HG02870 (cell line): ENCODE data around the gene NDEL1.

ENCODE experiments used
- ATAC-seq: cut with Tn5 transposase; IDR thresholded peaks from one replicate; pipeline ENCODE4 v1.9.1; 2021; ENCODE audit warnings: mild to moderate bottlenecking, moderate library complexity; ENCODE audit not compliant: unreplicated experiment

The NDEL1 gene

DNA sequence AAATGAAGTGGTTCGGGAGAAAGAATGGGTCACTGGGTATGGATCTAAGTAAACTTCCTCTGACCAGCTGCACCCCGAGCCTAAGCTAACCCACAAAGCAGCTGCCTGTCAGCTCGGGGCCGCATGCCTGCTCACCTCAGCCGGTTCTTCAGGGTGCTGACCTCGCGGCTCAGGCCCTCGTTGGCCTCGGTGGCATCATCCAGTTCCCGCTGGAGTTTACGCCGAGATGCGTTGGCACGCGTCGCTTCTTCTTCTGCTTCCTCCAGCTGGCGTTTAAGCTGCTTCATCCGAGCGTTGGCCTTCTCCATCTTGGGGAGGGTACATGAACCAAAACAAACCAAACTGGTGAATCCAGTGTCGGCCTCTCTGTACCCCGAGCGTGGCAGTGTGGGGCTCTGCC lies 41.1 kb downstream of the NDEL1 start:
- ATAC-seq = no peak

DNA sequence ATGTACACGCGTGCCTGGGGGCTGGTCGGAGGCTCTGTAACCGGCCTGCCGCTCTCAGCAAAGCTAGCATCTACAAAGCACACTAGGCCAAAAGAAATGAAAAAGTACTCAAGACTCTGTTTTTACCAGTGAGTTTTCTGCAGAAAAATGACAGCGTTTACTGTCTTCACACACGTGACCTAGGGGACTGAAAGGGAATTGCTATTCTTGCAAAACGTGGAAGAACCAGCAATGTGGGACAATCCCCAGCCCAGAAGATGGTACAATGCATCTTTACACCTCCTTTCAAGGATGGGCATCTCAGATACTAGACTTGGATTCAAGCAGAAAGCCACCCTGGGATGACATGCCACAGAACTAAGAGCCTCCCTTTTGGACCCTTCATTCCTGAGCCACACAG lies 41.5 kb downstream of the NDEL1 start:
- ATAC-seq = no peak

DNA sequence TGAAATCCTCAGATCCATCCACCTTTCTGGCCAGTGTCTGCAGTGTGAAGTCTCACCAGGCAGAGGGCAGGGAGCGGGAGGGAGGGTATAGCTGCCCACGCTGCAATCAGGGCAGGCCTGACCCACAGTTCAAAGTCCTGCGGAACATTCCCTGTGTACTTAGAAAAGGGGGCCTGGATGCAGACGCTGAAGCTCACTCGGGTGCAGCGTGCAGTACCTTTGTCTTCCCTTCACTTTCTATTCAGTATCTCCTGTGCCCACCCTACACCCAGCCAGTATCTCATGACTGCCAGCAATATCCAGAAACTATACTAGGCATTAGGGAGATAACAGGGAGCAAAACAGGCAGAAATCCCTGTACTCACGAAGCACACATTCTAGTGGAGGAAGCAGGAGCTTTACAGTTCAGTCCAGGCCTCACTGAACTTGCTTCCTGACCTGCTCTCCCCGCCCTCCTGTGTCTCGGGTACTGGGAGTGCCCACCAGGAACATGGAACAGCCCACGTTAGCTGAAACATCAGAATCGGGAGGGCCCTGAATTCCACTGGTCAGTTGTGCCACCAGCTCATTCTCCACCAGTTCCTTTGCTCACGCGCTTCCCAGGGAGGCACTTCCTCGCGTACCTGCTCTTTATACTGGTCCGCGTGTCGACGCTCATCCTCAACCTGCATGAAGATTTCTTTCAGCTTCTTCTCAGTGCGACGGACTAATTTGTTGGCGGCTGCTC lies 42.2 kb downstream of the NDEL1 start:
- no peak for ATAC-seq

DNA sequence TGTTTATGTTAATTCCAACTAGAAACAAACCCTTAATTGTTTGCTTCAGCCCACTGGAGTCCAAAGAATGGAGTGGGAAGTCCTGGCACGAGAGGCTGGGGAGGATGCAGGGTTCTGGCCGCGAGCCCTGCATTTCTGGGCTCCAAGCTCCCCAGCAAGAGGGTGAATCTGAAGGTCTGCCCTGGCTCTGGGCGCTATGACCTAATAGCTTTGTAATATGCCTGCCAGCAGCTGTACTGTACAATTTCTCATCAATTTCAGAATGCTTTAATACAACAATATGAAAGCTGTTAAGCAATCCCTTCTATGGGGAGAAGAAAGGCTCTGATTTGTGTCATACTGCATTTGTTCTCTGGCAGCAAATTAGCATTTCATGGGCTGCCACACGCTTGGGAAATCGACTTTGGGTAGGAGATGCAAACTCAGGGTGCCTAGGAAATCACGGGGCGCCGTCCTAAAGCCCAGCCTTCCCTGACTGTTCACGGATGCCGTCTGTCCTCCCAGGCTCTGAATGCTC lies 43.8 kb downstream of the NDEL1 start:
- ATAC-seq = no peak

DNA sequence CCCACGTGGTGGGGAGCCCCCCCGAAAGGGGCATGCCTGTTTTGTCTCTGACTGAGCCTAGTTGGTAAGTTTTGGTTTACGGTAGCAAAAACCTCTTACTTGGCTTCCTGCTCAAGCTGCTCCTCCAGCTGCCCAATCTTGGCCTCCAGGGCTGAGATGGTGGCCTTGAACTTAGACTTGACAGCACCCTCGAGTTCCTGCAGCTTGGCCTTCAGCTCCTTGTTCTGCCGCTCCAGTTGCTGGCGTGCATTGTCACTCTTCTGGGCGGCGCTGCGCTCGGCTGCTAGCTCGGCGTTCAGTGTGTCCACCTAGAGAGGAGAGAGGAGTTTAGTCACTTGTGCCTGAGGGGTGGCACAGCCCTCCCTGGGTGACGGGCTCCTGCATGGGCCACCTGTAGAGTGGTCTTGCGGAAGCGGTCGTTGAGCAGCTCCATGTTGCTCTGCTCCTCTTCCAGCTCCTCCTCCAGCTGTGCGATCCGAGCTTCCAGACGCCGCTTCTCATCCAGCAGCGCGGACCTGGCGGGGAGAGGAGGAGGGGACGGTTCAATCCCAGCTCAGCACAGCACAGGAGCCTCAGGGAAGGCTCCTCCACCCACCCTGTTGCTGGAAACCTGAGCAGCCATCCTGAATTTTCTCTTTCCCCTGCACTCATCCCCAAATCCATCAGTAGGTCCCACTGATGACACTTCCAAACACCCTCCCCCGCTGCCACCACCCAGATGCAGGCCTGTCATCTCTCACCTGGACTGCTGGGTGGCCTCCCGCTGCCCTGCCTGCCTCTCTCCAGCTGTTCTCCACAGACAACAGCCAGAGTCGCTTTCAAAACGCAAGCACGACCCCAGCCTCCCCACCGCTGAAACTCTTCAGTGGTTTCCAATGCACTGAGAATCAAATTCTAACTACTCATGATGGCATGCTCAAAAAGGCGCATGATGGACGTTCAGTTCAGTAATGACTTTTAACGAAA lies 44.6 kb downstream of the NDEL1 start:
- no peak for ATAC-seq

DNA sequence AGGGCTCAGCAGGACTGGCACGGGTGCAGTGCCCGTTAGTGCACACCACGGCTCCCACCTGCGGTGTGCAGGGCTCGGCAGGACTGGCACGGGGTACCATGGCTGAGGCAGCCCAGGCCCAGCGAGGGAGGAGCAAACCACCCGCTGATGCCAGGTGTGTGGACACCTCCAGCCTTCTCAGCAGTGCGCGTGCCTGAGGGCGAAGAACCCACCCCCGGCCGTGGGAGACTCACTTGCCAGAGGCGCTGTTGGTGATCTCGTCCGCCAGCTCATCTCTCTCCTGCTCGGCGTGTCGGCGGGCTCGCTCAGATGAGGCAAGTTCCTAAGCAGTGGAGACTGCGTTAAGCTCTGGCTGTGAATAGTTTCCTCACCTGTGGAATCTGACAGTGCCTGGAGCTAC lies 45.4 kb downstream of the NDEL1 start:
- ATAC-seq = no peak

DNA sequence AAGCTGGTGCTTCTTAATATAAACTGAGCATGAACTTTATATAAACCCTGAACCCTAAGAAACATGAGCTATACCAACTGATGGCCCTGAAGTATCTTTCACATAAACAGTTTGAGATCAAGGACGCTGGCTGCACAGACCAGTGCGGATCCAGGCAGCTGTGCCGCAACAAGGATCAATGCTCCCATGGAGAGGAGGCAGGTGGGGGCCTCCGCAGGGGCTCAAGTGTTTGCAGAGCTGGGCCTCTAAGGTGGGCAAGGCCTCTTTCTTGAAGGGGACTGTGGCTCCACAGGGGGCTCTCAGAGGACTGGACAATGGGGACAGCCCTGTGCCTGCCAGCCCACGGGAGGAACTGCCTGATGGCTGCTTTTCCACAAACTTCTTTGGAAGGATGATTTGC lies 46.0 kb downstream of the NDEL1 start:
- ATAC-seq = no peak

DNA sequence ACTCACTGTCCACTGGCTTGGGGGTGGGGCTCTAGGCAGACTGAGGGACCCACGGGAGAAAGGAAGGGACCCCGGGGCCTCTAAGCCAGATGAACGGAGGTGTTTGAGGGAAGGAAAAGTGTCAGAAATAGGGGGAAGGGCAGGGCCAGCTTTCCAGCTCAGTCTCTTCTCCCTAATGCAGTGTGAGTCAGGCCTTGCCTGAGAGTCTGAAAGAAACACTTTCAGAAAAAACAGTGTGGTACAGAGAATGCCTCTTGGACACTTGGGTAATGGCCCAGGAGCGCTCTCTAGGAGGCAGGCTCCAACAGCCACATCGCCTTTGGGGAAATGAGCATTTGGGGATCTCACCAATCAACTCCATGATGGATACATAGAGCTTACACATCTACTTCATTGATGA lies 46.9 kb downstream of the NDEL1 start:
- ATAC-seq = no peak

DNA sequence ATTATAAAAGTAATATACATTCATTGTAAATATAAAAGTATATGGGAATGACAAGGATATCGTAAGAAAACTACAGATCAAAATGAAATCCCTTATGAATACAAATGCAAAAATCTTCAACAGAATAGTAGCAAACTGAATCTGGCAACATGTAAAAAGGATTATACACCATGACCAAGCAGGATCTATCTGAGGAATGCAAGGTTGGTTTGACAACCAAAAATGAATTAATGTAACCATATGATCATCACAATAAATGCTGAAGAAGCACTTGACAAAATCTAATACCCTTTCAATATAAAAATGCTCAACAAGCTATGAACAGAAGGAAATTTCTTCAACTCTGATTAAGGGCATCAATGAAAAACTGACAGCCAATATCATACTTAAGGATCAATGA lies 48.8 kb downstream of the NDEL1 start:
- ATAC-seq = no peak

DNA sequence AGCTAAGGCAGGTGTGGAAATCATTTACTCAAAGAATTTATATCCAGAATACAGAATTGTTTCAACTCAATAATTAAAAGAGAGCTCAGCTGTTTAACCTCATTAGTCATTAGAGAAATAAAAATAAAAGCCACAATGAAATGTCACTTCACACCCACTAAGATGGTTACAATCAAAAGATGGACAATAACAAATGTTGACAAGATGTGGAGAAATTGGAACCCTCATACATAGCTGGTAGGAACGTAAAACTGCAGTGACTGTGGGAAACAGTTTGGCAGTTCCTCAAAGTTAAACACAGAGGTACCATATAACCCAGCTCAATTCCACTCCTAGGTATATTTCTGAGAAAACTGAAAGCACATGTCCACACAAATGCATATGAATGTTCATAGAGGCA lies 49.8 kb downstream of the NDEL1 start:
- ATAC-seq = no peak

DNA sequence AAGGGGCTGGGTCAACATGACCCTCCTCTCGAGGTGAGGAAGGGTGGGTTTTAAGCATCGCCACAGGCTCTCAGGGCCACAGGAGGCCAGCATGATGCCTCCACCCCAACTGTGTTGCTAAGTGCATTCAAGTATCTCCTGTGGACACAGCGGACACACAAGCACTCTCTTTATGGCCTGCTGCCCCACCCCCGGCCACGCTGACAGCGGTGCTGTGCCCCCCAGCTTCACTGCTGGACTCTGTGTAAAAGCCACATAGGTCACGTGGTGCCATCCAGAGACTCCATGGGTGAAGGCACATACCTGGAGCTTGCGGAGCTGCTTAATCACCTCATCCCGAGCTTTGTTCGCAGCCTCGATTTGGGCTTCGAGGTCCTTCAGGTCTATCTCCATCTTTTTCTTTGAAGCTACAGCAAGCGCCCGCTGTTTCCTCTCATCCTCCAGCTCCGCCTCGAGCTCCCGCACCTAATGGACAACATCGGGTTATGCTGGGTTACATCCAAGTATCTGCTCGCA lies 51.5 kb downstream of the NDEL1 start:
- ATAC-seq = no peak

DNA sequence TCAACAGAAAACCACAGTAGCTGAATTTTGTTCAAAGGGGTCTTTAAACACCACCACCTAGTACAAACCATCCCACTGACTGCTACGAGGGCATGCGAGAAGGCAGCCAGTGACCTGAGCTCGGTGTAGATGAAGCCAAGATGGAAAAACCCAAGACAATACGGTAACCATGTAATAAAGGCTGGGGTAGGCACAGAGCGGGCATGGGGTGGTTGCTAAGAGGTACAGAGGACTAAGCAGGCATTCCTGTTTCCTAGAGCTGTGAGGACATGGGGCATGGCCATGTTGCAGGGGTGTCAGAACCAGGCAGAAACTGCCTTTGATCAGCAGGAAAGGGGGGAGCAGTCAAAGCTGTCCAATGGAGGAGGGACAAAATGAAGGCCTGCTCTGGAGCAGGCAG lies 52.1 kb downstream of the NDEL1 start:
- ATAC-seq = no peak

DNA sequence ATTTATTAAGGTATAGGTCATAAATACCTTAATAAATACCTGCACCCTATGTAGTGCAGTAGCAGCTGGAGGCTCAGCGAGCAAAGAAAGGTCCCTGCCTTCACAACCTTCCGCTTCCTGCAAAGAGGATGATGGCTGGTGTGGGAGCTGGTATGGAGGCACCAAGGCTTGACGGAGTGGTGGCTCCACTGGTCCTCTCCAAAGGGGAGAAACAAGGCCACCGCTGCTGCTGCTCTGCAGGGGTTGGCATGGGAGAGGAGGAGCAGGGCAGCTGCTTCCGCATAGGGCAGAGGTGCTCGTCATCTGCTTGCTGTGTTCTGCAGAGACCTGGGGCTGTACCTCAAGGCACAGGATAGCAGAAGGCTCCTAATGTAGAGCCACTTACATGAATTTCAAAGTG lies 52.8 kb downstream of the NDEL1 start:
- ATAC-seq = no peak

DNA sequence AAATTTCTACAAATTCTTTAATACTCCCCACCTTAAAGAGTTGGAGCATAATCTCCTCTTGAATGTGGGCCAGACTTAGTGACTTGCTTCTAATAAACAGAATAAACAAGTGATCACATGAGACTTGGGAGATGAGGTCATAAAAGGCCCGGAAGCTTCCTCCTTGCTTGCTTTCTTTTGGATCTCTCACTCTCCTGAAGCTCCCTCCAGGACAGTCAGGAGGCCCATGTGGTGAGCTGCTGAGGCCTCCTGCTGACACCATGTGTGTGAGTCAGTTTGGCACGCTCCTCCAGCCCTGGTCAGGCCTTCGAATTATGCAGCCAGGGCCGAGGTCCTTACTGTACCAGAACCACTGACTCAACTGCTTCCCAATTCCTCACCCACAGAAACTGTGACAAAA lies 53.2 kb downstream of the NDEL1 start:
- ATAC-seq = no peak

DNA sequence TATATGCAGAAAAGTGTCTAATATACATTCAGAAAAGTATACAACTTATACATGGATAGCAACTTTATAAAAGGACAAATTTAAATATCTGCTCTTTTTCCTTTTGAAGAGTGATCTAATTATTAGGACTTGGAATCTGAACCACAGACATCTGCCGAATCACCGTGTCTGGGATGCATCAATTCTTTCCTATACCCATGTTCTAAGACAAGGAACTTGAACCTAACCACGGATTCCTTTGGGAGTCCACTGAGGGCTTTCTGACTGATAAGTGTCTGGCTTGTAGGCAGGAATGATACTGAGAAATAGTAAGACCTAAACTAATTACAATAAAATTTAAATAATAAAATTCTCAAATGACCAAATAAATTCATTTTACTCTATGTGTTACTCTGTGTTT lies 54.2 kb downstream of the NDEL1 start:
- no peak for ATAC-seq

DNA sequence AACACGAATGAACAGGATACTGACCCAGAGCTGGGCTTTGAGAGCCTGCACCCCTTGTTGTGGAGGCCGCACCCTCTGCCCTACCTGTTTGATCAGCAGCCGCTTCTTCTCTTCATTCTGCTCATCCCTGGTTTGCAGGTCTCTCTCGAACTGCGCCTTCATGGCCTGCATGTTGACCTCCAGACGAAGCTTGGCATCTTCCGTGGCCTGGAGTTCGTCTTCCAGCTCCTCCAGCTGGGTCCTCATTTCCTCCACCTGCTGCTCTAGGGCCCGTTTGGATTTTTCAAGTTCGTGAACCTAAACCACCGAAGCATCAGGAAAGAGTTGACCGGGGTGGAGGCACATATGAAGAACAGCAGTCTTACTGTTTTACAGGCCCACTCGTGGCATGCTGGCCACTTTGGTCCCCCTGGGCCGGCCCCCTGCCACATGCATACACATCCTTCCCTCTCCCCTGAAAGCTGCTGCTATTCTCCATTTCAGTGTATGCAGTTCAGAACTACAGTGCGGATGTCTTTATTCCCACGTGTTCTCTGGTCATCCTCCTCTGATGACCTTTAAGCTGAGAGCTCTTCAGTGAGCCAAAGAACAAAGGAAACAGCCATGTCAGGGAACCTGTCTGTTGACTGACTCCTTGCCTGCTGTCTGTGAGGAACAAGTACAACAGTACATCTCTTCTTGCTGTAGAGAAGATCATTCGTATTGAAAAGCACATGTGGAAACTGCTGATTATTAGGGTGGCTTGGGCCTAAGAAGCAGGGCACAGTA lies 54.8 kb downstream of the NDEL1 start:
- ATAC-seq = no peak

DNA sequence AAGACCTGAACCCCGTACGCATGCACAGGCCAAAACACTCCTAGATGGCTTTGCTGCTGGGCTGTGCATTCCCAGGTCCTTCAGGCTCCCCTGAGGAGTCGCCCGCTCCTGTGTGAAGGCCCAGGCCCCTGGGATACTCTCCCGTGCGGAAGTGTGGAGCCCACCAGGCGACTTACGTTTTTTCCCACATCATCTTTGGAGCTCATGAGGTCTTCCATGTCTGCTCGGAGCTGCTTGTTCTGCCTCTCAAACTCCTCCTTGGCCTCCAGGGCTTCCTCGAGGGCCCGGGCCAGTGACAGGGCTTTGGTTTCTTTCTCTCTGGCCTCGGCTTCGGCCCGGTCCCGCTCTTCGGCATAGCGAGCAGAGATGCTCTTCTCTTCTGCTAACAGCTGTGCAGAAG lies 56.4 kb downstream of the NDEL1 start:
- ATAC-seq = no peak

DNA sequence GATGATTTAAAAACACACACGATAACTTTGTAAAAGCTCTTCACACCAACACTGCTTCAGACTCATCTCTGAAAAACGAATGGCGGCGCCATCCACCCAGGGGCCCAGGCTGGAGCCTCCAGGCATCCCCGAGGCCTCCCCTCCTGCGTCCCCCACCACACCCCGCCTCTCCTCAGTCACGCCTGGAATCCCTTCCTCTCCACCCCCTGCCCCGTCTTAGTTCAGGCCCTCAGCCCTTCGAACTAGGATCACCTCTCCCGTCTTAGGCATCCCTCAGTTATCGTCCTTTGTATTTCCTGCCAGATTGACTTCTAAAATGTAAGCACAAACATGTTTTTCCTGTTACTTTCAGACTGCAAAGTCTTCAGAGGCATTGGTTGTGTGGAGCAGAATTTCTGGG lies 58.3 kb downstream of the NDEL1 start:
- no peak for ATAC-seq

DNA sequence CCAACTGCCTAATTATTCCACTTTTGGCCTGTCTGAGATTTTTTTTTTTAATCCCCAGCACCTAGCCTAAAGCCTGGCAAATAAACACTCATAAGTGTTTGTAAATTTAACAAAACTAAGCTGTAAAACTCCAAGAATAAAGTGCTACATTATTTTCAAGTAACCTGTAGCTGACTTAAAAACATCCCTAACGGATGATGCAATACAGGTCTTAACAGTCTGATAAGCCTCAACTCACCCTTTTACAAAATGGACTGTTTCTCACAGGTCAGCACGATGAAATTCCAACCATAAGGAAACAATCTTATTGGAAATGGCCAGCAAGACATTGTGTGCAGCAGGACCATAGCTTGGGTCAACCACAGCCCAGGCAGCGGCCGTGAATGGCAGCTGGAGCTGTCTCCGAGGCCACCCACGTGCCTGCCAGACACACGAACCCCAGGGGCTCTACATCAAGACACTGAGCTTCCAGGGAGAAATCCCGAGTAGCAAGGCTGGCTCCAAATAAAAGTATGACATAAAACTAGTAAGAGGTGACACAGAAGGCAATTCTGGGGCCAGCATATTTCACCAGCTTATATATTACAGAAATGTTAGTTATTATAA lies 58.9 kb downstream of the NDEL1 start:
- no peak for ATAC-seq

DNA sequence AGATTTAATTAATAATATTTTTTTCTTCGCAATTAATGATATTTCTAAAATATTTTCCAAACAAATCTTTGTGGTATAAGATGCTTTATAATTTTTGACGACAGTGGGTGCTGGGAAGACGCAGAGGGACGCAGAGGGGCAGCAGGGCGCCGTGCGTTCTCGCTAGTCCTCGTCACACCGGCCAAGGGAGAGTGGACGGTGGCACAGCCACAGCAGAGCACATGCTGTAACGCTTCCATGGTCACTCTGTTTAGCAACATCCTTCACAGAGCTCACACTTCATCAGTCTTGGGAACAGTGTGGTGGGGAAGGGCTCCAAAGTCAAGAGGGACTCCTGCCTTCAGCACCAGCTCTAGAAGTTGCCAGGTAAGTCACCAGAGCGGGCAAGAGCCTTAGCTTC lies 60.4 kb downstream of the NDEL1 start:
- no peak for ATAC-seq

DNA sequence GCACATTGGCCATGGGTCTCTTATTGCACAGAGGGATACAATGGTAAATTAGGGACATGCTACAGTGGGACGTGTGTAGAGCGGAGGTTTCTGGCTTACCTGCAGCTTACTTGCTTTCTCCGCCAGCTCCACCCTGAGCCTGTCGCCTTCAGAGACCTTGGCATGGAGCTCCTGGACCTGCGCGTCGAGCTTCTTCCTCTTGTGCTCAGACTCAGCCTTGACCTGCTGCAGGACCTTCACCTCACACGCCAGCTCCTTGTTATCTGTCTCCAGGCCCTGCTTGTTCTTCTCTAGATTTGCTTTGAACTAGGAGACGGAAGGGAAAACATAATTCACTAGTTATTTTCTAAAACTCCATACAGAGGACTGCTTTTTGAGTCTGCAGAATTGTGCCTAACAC lies 63.5 kb downstream of the NDEL1 start:
- ATAC-seq = no peak
